ENCODE measurements around the gene TCERG1L.
A peak's percentile ranks its signal among the peaks of the same experiment; 100 is the strongest.
"Not testable (repeated sequence)": the region's sequence is repeated elsewhere in the genome, so short reads cannot be mapped to it uniquely, and the experiment has no call there.

The TCERG1L gene

GRCh38 chr10:131177431-131178327, 133.8 kb downstream of the TCERG1L start:
- Histone ChIP-seq H3K4me3 (no peak overlapping the region), H3K27ac (no peak overlapping the region)
- TF ChIP-seq, protein P1, sequence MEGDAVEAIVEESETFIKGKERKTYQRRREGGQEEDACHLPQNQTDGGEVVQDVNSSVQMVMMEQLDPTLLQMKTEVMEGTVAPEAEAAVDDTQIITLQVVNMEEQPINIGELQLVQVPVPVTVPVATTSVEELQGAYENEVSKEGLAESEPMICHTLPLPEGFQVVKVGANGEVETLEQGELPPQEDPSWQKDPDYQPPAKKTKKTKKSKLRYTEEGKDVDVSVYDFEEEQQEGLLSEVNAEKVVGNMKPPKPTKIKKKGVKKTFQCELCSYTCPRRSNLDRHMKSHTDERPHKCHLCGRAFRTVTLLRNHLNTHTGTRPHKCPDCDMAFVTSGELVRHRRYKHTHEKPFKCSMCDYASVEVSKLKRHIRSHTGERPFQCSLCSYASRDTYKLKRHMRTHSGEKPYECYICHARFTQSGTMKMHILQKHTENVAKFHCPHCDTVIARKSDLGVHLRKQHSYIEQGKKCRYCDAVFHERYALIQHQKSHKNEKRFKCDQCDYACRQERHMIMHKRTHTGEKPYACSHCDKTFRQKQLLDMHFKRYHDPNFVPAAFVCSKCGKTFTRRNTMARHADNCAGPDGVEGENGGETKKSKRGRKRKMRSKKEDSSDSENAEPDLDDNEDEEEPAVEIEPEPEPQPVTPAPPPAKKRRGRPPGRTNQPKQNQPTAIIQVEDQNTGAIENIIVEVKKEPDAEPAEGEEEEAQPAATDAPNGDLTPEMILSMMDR (IDR thresholded peaks at IDR 0.05), result no peak
- DNase-seq (ENCODE audit: low spot score), result peak; percentile 36

DNA sequence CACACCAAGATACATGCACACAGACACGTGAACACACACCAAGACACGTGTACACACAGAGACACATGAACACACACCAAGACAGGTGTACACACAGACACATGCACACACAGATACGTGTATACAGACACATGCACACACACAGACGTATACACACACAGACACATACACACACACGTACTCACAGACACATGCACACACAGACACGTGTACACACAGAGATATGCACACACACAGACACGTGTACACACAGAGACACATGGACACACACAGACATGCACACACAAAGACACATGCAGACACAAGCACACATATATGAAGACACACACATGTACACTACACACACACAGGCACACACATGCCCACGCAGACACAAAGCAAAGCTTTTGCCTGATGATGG, 134.6 kb downstream of the TCERG1L start:
- TF ChIP-seq, protein P1 (IDR thresholded peaks at IDR 0.05), result no peak
- Histone ChIP-seq H3K4me3 (no peak overlapping the region), H3K27ac (no peak overlapping the region)
- DNase-seq (ENCODE audit: low spot score), result peak; percentile 16

GRCh38 chr10:131176324-131176723, 135.2 kb downstream of the TCERG1L start:
- not testable (repeated sequence) for H3K4me3 ChIP-seq, H3K27ac ChIP-seq
- peak; percentile 41 for DNase-seq (ENCODE audit: low spot score)

- TF ChIP-seq, protein P1 (IDR thresholded peaks at IDR 0.05), result no peak
- peak; percentile 21 for DNase-seq (ENCODE audit: low spot score)
- H3K4me3 ChIP-seq, result no peak overlapping the region
- H3K27ac ChIP-seq, result no peak overlapping the region
These were observed 135.6 kb downstream of the TCERG1L start for GRCh38 chr10:131175891-131176290.

GRCh38 chr10:131174651-131175540, 136.6 kb downstream of the TCERG1L start:
- TF ChIP-seq, protein P1 (IDR thresholded peaks at IDR 0.05), result no peak
- H3K27ac ChIP-seq, result no peak overlapping the region
- no peak overlapping the region for H3K4me3 ChIP-seq
- DNase-seq (ENCODE audit: low spot score), result peak; percentile 45

DNA sequence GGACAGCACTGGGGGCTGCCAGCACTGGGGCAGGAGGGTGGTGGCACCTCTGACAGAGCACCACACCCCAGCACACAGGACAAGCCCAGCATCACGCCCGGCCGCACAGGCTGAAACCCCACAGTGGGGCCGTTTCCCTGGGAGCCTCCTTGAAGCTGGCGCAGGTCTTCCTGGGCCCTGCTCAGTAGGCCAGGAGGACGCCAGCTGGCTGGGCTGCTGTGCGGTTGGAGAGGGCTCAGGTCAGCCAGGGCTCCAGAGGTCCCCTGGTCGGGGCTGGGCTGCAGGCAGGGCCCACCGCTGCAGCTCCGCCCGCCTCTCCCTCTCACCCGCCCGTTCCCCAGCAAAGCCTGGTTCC, 137.3 kb downstream of the TCERG1L start:
- peak; percentile 24 for DNase-seq (ENCODE audit: low spot score)
- TF ChIP-seq, protein P1 (IDR thresholded peaks at IDR 0.05), result no peak
- H3K27ac ChIP-seq, result no peak overlapping the region
- no peak overlapping the region for H3K4me3 ChIP-seq

DNA sequence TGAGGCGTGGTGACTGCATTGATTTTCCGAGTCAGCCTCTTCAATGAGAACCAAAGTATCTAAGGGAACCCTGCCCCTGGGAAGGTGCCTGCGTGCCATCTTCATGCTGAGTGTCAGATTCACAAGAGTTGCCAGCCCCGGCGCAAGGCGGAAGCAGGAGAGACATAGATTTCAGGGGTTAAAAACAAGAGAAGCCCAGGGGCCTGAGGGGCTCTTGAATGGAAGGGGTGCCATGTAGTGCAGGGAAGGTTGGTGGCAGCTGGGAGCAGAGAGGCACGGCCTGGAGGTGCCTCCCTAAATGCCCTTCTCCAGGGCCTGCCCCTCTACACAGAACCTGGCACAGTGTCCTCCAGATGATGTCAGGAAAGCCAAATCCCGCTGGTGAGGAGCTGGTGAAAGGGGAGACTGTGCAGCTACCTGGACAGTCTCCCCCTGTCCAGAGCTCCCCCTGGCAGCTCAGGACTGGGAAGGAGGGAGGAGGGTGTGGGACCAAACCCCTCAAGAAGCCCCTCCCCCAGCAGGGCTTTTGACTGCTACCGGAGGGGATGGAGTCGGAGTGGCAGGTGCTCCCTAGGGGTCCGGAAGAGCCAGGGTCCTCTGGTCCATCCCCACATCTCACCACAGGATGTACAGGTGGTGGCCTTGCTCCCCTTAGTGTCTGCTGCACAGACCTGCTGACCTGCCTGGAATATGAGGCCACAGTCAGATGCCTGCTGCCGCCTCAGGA, 137.9 kb downstream of the TCERG1L start:
- no peak for DNase-seq (ENCODE audit: low spot score)
- TF ChIP-seq, protein P1 (IDR thresholded peaks at IDR 0.05), result no peak
- no peak overlapping the region for H3K4me3 ChIP-seq
- no peak overlapping the region for H3K27ac ChIP-seq

Data from coronary artery (tissue), 2 donors.